CD4-positive, alpha-beta T cell treated with Interleukin-1 beta for 1 hour (primary cell): Measurements from ENCODE around the gene HES6.
"Not testable (repeated sequence)": the region's sequence is repeated elsewhere in the genome, so short reads cannot be mapped to it uniquely, and the experiment has no call there.

Experiments used
- DNase-seq, 2 donors: peaks; one replicate each; pipeline ENCODE4 v3.0.0-alpha.2; 2020 to 2022

Gene HES6, protein sequence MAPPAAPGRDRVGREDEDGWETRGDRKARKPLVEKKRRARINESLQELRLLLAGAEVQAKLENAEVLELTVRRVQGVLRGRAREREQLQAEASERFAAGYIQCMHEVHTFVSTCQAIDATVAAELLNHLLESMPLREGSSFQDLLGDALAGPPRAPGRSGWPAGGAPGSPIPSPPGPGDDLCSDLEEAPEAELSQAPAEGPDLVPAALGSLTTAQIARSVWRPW

GRCh38 chr2:238239863-238240756, at the start of gene HES6:
Gene HES6 (minus strand): TSS chr2:238240038. CDS start chr2:238239905, 133 bp downstream.
- peak; percentile 79 to 83 for DNase-seq

- no peak for DNase-seq
Measured at GRCh38 chr2:238289574-238289973, 49.7 kb upstream of the HES6 start.

GRCh38 chr2:238288650-238289573, 49.1 kb upstream of the HES6 start:
- DNase-seq, result peak; percentile 98 to 99

- DNase-seq, result peak; percentile 43 to 70
Measured at GRCh38 chr2:238287737-238288649, 48.2 kb upstream of the HES6 start, which contains the start of gene PER2. Gene PER2 (minus strand): TSS chr2:238288610. CDS start chr2:238277936, 10,674 bp downstream.

DNA sequence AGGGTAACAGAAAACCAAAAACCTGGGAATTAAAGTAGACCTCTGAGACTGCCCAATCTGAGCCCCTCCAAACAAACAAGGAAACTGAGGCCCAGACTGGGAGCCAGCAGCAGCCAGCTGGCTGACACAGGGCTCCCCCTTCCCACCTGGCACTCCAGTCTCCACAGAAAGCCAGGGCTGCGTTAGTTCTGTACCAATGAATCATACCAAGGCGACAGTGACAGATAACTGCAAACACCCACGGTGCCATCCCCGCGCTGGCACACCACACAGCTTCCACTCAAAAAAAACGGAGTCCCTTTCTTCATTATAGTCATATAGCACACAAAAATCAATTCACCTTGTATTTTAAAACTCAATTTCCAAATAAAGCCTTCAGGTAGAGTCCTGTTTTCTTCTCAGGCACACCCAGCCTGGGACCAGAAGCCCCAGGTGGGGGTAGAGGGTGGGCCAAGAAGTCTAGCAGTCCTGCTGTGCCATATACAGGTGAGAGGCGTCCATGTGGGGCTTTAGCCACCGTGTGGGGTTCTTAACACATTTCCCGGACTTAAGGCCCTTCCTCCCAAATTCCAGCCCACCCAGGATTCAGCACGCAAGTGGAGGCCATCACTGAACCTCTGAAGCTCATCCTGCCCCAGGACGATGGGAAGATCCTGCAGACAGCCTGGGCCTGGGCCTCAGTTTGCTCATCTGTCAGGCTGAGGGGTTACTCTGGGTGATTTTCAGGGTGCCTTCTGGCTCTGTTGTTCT, 47.3 kb upstream of the HES6 start:
- no peak for DNase-seq

GRCh38 chr2:238286551-238286950, 46.7 kb upstream of the HES6 start:
- DNase-seq, result no peak

- DNase-seq, result no peak
Measured at GRCh38 chr2:238286095-238286494, 46.3 kb upstream of the HES6 start.

DNA sequence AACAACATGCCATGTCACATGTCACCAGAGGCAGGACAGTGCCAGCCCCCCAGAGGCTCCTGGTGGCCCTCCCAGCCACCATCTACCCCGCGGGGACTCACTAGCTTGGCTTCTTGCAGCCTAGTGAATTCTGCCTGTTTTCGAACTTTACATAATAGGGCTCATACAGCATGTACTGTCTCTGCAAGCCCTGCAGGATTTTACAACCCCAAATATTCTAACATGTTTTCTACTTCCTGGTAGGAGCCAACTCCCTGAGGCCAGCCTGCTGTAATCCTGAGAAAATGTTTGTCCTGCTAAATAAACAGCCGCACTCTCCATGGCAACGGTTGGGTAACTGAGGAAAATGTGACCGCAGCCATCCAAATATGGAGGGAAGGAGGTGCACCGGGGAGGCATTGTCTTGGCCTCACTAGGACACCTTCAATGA, 45.8 kb upstream of the HES6 start:
- no peak for DNase-seq

DNA sequence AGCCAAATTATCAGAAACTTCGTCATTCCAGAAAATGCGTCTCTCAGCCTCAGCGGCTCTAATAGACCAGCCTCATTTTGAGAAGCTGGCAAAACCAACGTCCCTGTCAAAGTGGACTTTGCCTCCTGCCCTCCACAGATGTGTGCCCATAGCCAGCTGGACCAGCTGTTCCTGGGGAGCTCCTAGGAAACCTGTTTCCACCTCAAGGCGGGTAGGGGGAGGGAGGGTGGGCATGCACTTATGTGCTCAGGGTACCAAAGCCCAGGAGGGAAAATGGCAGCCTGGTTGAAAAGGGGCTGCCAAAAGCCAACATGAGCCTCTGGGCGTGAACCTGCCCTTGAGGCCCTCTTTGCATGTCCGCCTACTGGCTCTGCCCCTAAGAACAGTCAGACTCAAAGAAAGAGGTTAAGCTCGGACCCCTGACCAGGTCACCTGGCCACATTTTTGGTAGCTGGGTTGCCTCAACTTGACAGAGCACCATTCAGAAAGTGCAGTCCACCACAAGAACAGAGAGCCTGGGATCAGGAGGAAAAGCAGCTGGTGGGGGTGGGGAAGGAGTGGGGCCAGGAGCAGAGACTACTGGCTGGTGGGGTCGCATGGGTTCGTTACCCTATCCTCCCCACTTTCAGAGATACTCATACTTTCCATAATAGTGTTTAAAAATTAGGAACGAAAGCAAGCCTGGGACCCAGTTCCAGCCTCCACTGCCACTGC, 45.1 kb upstream of the HES6 start:
- DNase-seq, result no peak

DNA sequence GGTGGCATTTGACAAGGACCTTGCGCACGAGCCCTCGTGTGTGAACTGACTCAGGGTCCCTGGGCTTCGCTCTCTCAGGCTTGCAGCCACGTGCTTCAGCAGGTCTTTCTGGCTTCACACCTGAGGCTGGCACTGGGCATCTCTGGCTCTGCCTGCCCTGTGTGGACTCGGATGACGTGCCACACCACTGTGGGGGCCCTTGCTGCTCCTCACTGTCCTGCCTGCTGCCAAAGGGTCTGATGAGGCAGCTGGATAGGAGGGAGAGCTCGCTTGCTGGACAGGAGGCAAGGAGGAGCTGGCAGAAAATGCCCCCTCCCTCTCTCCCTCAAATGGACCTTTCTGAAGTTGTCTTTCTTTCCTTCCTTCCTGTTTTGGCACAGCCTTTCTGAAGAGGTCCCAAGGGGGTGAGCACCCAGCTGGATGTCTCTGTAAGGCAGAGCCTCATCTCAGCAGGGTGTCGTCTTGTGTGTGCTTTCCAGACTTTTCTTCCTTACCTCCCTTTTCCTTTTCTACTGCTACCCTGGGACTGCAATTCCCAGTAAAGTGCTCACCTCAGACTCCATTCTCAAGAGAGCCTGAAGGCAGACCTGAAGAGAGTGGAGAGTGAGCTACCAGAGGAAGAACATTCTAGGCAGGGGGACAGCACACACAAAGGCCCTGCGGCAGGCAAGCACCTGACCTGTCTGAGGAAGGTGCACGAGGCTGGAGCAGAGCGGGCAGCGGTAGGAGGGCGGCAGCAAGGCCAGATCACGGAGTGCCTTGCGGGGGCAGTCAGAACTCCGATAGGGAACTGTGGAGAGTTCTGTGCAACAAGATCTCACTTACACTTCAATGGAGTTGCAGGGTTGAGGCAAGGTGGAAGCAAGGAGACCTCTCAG, 43.3 kb upstream of the HES6 start:
- DNase-seq, result no peak

DNA sequence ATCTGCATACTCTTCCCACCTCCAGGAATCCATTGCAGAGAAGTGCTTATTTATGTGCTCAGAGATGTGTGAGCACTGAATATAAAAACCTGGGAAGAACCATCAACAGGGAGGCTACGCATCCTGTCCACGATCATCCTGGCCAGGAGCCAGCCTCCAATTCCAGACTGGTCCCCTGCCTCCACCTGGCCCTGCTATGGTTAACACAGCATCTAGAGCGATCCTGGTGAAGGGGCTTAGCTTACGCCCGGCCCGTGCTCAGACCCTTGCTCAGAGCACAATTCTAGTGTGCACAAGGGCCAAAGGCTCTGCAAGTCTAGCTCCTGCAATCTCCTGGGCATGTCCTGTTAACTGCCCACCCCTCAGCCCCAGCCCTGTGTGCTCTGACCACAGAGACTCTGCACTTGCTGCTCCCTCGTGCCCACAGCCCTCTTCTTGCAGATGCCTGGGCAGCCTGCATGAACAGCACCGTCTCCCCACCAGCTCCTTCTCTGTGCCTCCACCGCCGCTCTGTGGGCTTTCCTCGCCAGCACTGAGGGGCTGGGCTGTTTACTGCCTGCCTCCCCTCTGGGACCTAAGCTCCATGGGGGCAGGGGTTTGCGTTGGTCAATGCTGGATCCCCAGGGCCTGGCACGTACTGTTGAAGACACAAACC, 42.1 kb upstream of the HES6 start:
- no peak for DNase-seq

DNA sequence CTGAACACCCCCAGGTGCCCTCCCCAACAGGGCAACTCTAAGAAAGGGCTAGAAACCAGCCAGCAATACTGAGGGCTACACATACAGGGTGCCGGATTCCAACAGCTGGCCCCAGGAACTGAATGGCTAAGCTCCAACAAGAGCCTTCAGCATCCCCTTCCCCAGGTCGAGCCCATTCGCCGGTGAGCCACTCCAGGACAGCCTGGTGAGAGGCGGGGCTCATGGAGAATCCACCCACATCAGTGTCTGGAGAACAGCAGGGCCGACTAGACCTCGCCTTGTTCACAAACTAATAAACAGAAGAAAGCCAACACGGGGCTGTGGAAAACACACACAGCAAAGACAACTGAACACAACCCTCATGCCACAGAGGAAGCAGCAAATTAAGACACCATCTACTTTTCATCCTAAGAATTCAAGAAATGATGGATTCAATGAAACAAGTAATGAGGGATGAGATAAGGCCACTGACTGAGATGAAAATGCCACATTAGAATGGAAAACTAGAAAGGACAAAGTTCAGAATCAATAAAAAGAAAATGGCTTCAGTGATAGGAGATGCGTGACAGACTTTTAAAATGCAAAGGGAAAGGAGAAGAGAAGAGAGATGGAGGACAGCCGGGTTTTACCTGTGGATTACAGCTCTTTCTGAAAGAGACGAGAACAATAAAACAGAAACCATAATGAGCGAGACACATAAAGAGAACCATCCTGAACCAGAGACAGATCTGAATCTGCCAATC, 40.4 kb upstream of the HES6 start:
- no peak for DNase-seq

DNA sequence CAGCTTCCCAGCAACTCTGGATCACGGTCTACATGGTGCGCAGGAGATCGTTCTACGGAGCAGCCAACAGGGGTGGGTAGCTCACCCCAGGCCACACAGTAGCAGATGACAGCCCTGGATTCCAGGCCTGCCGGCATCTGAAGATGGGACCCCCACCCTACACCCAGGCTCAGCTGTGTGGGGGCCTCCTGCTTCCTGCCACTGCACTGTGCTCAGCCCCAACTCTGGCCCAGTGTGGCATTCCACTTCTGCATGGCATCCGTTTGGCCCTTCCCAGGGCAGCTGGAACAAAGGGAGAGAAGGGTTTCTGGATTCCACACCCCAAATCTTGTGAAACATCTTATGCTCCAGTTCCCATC, 39.5 kb upstream of the HES6 start:
- DNase-seq, result no peak

DNA sequence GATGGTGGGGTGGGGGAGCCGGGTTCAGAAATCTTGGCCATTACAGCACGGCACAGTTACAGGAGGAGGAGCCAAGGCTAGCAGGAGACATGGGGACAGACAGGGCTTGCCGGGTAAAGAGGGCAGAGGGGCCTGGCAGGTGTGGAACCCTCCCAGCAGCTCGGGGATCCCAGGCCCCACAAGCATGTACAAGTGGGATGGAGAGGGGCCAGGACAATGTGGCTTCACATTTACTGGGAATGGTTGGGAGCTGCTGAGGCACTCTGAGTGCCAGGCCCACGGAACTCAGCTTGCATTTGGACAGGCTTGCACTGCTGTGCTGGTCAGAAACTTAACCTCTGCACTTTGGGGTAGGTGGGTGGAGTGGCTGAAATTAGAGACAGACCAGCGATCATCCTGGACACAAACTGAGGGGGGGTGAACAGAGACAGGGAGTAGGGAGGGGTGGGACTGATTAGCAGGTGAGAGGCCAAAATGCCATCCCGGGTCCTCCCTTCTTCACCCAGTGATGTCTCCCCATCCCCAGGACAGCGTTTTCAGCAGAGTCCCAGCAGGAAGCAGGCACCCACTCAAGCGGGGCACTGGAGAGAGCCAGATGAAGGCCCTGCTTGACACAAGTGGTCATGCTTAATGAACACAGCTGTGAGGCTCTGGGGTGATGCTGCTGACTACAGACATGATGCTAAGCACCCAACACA, 38.9 kb upstream of the HES6 start:
- DNase-seq, result no peak

GRCh38 chr2:238277695-238278094, 37.9 kb upstream of the HES6 start:
- DNase-seq, result no peak

DNA sequence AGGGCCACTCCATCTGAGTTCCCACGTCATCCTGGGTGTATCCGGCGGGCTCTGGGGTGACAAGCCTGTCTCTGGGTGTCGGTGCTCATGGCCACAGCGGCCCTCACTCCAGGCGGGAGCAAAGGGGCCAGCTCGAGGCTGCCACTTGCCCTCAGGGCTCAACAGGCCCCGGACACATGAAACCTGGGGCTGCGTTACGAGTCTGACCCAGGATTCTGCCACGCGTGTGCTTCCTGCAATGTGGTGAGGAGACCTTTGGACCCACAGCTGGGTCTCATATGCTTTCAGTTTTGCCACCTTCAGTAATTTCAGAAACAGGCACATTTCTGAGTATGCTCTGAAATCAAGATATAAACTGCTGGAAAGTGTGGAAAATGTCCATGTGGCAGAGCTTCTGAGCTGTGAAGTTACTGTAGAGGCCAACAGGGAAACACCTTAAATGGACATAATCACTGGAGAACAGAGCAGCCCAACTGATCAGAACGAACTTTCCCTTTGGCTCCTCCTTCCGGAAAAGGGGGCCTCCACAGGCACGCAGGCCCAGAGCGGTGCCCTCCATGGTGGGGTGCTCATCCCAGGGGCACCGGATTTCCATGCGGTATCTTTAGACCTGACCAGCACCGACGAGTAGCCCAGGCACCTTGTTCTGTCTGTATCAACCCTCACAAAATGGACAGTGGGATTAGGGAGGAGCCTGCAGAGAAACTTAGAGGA, 34.5 kb upstream of the HES6 start:
- no peak for DNase-seq

DNA sequence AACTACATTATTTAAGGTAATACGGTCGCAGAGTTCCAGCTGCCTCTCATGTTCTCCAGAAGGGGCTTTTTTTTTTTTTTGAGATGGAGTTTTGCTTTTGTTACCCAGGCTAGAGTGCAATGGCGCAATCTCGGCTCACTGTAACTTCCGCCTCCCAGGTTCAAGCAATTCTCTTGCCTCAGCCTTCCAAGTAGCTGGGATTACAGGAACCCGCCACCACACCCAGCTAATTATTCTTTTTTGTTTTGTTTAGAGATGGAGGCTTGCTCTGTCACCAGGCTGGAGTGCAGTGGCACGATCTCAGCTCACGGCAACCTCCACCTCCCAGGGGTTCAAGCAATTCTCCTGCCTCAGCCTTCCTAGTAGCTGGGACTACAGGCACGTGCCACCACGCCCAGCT, 33.6 kb upstream of the HES6 start:
- not testable (repeated sequence) for DNase-seq
